Measurements from ENCODE around the gene ZFP36L2. TPM values are rescaled to one million over a fixed set of nuclear protein-coding genes. Genes with fewer than 3 reads are reported as not detected.

Gene ZFP36L2
- total and polyA plus RNA-seq, 2 donors (not counting 3 experiments of a cell fraction or from before 2014, with no cell fraction given) = 14.5 to 75.9 TPM

DNA sequence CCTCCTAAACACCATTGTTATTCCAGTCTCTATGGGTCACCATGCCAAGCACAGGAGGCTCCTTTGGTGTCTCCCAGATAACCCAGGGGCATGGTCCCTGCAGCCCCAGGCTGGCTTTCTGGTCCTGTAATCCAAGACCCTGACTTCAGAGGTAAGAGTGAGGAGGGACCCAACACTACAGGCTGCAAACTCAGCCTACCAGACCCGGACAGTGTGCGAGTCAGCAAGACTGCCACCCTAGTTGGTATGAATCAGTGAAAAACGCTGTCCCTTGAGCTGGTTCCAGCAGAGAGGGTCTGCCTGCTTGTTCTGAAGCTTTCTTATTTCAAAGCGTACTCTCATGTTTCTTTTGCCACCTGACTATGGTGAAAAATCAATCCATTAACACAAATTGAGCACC, 47.6 kb upstream of the ZFP36L2 start:
- H3K27me3 ChIP-seq (ENCODE audit: control insufficient read depth in 2 of 2, insufficient read depth in 2 of 2, low read length in 2 of 2) = no peaks in the 10 kb centered on the region
- H3K9ac ChIP-seq (replicated peaks; ENCODE audit: extremely low read depth, insufficient read depth, low read length) = no peak overlapping the region
- intact Hi-C loops (cut with micrococcal nuclease) = no loop called here
- FAIRE-seq = no peak
- ChIA-PET CTCF (no interaction called here), POLR2A (no interaction called here)
- H3K4me2 ChIP-seq (ENCODE audit: insufficient read depth, low read length) = no peak overlapping the region
- no peaks in the 10 kb centered on the region for H3K9me1 ChIP-seq (replicated peaks; ENCODE audit: control insufficient read depth, extremely low read depth, insufficient read depth, low read length)
- no peak overlapping the region for H2AFZ ChIP-seq (ENCODE audit: low read depth, low read length)
- H3K36me3 ChIP-seq (ENCODE audit: control insufficient read depth in 2 of 2, extremely low read depth in 1 of 2, insufficient read depth in 2 of 2, low read length in 2 of 2) = no peaks in the 10 kb centered on the region
- dilution Hi-C loops (cut with MboI; ENCODE audit: extremely low pct_ligation_motif_present, low sequenced_read_pairs) = no loop called here
- H3K27ac ChIP-seq (ENCODE audit: insufficient read depth, low read depth, low read length) = no peak overlapping the region
- DNase-seq (ENCODE audit: low read depth, low spot score) = no peak
- no peak overlapping the region for H3K4me3 ChIP-seq (replicated peaks in 1 of 3; ENCODE audit: insufficient read depth in 1 of 3, low read depth in 1 of 3, low read length in 3 of 3)
- no TSS peak for BruUV-seq (replicated peaks)
- no peak for TF ChIP-seq MYC (IDR thresholded peaks at IDR 0.05; ENCODE audit: low read depth, low read length)
- no peak for TF ChIP-seq POLR2AphosphoS5 (IDR thresholded peaks at IDR 0.05; ENCODE audit: insufficient read depth, low read depth, low read length)
- TF ChIP-seq, protein P1, sequence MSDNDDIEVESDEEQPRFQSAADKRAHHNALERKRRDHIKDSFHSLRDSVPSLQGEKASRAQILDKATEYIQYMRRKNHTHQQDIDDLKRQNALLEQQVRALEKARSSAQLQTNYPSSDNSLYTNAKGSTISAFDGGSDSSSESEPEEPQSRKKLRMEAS (IDR thresholded peaks at IDR 0.05; ENCODE audit: insufficient read depth, insufficient read length) = no peak
- TF ChIP-seq, protein P2, sequence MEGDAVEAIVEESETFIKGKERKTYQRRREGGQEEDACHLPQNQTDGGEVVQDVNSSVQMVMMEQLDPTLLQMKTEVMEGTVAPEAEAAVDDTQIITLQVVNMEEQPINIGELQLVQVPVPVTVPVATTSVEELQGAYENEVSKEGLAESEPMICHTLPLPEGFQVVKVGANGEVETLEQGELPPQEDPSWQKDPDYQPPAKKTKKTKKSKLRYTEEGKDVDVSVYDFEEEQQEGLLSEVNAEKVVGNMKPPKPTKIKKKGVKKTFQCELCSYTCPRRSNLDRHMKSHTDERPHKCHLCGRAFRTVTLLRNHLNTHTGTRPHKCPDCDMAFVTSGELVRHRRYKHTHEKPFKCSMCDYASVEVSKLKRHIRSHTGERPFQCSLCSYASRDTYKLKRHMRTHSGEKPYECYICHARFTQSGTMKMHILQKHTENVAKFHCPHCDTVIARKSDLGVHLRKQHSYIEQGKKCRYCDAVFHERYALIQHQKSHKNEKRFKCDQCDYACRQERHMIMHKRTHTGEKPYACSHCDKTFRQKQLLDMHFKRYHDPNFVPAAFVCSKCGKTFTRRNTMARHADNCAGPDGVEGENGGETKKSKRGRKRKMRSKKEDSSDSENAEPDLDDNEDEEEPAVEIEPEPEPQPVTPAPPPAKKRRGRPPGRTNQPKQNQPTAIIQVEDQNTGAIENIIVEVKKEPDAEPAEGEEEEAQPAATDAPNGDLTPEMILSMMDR (IDR thresholded peaks at IDR 0.05; ENCODE audit: extremely low read depth in 1 of 2, insufficient read depth in 1 of 2, low read depth in 1 of 2, low read length in 2 of 2) = no peak
- TF ChIP-seq GATA2 (IDR thresholded peaks at IDR 0.05; ENCODE audit: insufficient read depth, insufficient read length, low read depth, low read length) = no peak
- no peak for TF ChIP-seq POLR2A (IDR thresholded peaks at IDR 0.05; ENCODE audit: low read depth, low read length)
- no peak for TF ChIP-seq EZH2 (IDR thresholded peaks at IDR 0.05; ENCODE audit: borderline replicate concordance, low read depth, low read length, severe bottlenecking)
- no peak for TF ChIP-seq FOS (IDR thresholded peaks at IDR 0.05; ENCODE audit: borderline replicate concordance, insufficient read depth, low read length)
- TF ChIP-seq JUN (IDR thresholded peaks at IDR 0.05; ENCODE audit: borderline replicate concordance, insufficient read depth, insufficient read length, low read depth) = no peak
- H4K20me1 ChIP-seq (replicated peaks; ENCODE audit: control insufficient read depth, extremely low read depth, insufficient read depth, low read length) = no peaks in the 10 kb centered on the region
- H3K79me2 ChIP-seq (ENCODE audit: control insufficient read depth, insufficient read depth, low read length) = no peaks in the 10 kb centered on the region
- no peaks in the 10 kb centered on the region for H3K9me3 ChIP-seq (replicated peaks; ENCODE audit: control insufficient read depth, insufficient read depth, low read length)
- peaks cover 24% of the 10 kb centered on the region for H3K4me1 ChIP-seq (ENCODE audit: control insufficient read depth, extremely low read depth, insufficient read depth, low read length)
